Suprapubic skin (tissue), 3 donors: Measurements from ENCODE around the gene UGT1A7.

Experiments
- EP300 ChIP-seq: sonication (generic); formaldehyde crosslinking; IDR thresholded peaks from one replicate; pipeline ENCODE4 v1.6.1; 2017; ENCODE audit warnings: antibody characterized with exemption
- POLR2A ChIP-seq, 2 donors: fragments of 450-650 bp; IDR thresholded peaks; one replicate each; pipeline ENCODE4 v1.6.1; 2017; ENCODE audit warnings: antibody characterized with exemption in 2 of 2, mild to moderate bottlenecking in 2 of 2, moderate library complexity in 2 of 2
- TF ChIP-seq, protein P1 (sequence below), 2 donors: fragments of 200-600 bp in 1 of 2; fragments of 450-650 bp in 1 of 2; sonication (generic) in 1 of 2; IDR thresholded peaks; one replicate each; pipeline ENCODE4 v1.5.1; 2016 to 2019; ENCODE audit warnings: antibody characterized with exemption in 2 of 2, mild to moderate bottlenecking in 1 of 2, moderate library complexity in 1 of 2

- TF ChIP-seq, protein P1, sequence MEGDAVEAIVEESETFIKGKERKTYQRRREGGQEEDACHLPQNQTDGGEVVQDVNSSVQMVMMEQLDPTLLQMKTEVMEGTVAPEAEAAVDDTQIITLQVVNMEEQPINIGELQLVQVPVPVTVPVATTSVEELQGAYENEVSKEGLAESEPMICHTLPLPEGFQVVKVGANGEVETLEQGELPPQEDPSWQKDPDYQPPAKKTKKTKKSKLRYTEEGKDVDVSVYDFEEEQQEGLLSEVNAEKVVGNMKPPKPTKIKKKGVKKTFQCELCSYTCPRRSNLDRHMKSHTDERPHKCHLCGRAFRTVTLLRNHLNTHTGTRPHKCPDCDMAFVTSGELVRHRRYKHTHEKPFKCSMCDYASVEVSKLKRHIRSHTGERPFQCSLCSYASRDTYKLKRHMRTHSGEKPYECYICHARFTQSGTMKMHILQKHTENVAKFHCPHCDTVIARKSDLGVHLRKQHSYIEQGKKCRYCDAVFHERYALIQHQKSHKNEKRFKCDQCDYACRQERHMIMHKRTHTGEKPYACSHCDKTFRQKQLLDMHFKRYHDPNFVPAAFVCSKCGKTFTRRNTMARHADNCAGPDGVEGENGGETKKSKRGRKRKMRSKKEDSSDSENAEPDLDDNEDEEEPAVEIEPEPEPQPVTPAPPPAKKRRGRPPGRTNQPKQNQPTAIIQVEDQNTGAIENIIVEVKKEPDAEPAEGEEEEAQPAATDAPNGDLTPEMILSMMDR (IDR thresholded peaks at IDR 0.05): no peak
- TF ChIP-seq POLR2A (IDR thresholded peaks at IDR 0.05): no peak
- TF ChIP-seq EP300: no peak
Observed at GRCh38 chr2:233706720-233707119, 25.0 kb downstream of the UGT1A7 start.
